Fibroblast of gingiva (primary cell): ENCODE measurements around the gene AJM1.
"Not testable (repeated sequence)": the region's sequence is repeated elsewhere in the genome, so short reads cannot be mapped to it uniquely, and the experiment has no call there.

Source experiments
- DNase-seq: peaks from one replicate; pipeline ENCODE4 v3.0.0-alpha.2; 2011; ENCODE audit warnings: low read depth

AJM1 gene

DNA sequence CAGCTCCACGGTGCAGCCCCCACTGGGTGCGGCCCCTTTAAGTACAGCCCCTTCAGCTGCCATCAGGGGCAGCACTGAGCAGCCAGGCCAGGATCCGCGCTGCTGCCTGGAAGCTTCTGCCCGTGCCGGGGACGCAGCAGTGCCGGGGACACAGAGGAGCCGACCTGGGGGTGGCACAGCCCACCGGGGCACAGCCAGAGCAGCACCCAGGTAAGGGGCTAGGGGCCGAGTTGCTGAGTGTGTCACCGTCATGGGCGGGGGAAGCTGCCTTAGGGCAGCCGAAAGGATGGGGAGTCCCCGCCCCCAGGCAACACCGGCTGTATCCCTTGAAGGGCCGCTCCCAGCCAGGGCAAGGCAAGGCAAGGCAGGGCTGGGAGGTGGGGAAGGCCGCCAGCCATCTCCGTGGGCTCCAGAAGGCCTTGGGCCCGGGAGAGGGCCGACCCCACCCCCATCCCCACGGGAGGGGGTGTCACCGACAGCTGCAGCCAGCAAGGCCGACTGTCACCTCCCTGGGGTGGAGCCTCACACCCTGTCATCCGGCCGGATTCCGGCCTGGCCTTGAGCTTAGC lies at the start of gene AJM1:
TSS of gene AJM1 (plus strand) at position 99 of the 569 bp plus-strand sequence. CDS start 1,937 bp downstream, outside the sequence.
- DNase-seq, result peak; percentile 60

DNA sequence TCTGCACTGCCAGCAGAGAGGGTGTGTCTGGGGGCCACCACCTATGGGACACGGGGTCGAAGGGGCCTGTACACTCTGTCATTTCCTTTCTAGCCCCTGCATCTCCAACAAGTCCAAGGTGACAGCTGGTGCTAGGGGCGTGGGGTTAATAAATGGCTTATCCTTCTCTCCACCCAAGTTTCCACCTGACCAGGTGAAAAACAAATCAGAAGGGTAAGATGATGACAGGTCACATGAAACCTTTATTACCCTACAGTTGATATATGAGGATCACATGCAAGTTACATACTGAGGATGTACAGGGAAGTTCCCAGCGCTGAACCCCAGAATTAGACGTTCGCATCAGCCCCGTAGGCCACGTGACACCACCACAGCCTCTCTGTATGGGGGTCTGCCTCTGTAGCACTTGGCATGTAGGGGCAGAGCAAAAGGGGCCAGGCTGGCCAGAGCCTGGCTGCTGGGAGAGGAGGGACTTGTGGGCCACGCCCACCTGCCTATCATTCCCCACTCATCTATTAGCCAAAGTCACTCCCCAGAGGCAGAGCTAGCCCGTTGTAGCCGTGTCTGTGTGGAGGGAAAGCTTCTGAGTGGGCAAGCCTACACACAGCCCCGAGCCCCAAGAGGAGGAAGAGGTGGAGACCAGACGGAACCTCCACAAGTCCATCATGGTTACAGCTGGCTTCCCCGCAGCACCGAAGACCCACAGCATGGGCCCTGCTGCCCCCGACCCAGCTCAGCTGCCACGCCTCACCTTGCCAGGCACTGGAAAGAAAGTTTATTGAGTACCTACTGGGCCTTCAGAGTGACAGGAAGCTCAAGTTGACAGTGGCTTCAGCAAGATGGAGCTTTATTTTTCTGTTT lies 49.0 kb upstream of the AJM1 start:
- no peak for DNase-seq

DNA sequence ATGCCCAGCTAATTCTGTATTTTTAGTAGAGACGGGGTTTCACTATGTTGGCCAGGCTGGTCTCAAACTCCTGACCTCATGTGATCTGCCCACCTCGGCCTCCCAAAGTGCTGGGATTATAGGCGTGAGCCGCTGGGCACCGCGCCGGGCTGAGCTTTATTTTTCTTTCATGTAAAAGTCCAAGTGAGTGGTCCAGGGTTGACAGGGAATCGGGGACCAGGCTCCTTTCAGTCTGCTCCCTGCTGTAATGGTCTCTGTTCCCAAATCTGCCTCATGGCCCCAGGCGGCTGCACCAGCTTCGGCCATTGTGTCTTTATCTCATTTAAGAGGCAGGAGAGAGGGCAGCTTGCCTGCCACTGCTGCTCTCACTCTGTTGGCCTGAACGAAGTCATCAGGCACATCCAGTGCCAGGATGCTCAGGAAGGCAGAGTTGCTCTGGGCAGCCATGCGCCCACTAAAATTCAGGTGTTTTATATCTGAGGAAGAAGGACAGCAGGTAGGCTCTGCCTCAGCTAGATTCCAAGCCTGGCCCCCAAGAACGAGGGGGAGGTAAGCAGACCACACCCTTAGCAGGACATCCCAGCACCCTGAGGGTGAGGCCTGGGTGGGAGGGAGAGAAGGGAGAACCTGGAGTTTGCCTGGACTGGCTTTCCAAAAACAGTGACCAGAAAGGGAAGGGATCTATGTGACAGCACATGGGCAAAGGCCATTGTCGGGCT lies 47.8 kb upstream of the AJM1 start:
- DNase-seq, result no peak

DNA sequence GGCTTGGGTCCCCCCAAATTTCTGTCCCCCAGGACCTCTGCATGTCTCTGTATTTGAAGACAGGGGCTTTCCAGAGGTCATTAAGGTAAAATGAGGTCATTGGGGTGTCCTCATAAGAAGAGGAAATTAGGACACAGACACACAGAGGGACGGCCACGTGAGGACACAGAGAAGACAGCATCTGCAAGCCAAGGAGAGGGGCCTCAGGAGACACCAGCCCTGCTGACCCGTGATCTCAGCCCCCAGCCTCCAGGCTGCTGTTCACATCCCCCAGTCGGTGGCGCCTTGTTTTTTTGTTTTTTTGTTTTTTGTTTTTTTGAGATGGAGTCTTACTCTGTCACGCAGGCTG lies 47.3 kb upstream of the AJM1 start:
- no peak for DNase-seq

DNA sequence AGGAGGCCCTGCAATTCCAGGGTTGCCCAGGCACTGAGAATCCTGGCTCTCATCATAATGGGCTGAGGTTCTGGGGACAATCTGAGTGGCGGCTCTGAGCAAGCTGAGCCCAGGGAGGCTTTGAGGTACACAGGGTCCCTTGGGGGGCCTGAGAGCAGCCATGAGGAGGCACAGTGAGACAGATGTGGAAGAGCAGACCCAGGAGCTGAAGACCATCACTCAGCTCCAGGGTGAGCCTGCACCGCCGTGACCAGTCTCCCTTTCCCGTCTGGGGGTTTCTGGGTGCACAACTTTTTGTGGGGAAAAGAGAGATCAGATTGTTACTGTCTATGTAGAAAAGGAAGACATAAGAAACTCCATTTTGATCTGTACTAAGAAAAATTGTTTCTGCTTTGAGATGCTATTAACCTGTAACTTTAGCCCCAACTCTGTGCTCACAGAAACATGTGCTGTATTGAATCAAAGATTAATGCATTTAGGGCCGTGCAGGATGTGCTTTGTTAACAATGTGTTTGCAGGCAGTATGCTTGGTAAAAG lies 46.0 kb upstream of the AJM1 start, which contains the start of gene CCDC183:
TSS of gene CCDC183 (plus strand) at position 101 of the 537 bp plus-strand sequence. CDS start at position 161, 60 bp downstream.
- DNase-seq, result no peak

DNA sequence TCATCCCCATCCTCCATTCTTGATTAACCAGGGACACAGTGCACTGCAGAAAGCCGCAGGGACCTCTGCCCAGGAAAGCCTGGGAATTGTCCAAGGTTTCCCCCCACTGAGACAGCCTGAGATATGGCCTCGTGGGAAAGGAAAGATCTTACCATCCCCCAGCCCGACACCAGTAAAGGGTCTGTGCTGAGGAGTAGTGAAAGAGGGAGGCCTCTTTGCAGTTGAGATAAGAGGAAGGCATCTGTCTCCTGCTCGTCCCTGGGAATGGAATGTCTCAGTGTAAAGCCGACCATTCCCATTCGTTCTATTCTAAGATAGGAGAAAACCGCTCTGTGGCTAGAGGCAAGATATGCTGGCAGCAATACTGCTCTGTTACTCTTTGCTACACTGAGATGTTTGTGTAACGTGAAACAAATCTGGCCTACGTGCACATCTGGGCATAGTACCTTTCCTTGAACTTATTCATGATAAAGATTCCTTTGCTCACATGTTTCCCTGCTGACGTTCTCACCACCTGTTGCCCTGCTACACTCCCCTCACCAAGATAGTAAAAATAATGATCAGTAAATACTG lies 45.4 kb upstream of the AJM1 start:
- not testable (repeated sequence) for DNase-seq

DNA sequence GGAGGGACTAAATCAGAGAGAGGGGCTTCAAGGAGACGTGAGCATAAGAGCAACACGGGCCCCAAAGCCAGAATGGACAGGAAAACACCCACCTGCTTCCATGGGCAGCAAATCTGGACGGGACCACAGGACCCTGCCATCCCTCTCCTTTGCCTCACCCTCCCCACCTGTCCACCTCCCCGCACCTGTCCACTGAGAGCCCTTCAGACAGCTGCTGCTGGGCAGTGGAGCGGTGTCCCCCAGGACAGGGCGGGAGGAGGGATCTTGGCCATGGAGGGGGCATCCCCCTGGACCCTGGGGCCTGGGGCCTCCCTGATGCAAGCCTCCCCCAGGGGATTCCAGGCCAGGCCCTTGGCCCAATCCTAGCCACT lies 43.6 kb upstream of the AJM1 start:
- DNase-seq, result no peak

DNA sequence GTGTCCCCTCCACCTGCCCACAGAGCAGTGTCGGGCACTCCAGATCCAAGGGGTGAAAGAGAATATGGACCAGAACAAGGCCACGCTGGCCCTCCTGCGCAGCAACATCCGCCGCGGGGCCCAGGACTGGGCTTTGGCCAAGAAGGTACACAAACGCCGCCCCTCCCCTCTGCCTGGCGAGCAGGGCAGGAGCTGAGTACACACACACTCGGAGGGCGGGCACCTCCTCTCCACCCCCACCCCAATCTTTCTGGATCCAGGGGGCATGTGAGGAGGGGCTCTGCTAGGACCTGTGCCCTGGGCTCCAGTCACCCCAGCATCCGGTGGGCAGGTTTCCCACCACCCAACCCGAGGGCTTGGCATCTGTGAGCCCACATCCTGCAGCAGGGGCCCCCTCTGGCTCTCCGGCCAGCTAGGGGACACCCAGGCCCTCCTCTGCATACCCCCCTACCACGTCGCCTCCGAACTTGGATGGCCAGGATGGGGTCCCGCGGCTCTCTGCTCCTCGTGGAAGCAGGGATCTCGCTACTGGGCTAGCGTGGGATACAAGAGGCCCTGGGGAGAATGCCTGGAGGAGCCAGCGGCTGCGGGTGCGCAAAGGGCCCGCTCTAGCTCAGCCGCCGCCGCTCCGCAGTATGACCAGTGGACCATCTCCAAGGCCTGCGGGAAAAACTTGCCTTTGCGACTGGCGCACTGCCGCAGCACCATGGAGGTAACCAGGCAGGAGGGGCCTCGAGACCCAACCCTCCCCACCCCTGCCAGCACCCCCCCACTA lies 43.0 kb upstream of the AJM1 start:
- no peak for DNase-seq

DNA sequence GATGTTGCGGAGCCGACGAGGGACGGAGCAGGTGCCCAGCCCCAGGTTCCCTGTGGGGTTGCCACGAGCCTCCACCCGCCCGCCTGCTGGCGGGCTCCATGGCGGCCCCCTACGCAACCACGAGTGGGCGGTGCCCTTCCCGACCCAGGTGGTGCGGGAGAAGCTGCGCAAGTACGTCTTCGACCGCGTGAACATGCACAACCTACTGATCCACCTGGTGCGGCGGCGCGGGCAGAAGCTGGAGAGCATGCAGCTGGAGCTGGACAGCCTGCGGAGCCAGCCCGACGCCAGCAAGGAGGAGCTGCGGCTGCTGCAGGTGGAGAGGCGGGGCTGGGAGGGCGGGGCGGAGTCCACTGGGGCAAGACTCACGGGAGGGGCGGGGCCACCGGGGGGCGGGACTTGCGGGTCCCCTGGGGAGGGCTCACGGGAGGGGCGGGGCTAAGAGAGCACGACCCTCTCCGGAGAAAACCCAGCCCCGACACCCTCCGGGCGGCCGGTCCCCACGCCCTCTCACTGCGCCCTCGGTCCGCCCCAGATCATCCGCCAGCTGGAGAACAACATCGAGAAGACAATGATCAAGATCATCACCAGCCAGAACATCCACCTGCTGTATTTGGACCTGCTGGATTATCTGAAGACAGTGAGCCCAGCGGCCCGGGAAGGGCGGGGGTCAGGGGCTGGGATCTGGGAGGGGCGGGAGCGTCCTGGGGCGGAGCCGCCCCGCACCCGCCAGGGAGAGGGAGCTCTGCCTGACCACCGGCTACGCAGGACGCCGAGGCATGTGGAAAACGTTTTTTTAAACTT lies 42.2 kb upstream of the AJM1 start:
- no peak for DNase-seq

DNA sequence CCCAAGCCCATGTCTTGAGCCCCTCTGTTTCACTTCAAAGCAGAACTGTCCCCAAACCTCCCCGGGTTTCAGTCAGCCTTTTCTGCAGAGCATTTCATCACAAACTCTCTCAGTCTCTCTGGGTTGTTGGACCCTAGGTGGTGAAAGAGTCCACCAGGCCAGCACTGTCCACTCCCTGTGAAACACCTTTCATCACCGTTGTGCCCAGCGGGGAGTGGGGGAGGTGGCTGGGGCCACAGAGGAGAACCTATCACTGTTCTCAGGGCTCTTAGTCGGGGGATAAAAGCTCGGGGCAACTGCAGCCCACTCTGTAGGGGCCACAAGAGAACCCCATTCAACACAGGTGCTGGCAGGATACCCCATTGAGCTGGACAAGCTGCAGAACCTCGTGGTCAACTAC lies 40.0 kb upstream of the AJM1 start:
- no peak for DNase-seq

DNA sequence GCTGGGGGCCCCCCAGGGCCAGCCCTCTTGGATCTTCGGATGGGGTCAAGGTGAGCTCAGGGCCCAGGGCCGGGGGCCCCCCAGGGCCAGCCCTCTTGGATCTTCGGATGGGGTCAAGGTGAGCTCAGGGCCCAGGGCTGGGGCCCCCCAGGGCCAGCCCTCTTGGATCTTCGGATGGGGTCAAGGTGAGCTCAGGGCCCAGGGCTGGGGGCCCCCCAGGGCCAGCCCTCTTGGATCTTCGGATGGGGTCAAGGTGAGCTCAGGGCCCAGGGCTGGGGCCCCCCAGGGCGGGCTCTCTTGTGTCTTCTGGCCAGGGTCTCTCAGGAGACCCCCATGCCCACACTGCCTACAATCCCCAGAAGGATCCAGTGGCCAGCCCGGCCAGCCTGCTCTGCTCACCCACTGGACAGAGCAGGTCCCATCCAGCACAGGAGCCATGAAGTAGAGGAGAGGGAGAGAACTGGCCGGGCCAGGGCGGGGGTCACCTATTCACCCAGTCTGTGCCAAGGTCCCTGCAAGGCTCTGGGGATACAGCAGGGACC lies 39.2 kb upstream of the AJM1 start:
- not testable (repeated sequence) for DNase-seq

DNA sequence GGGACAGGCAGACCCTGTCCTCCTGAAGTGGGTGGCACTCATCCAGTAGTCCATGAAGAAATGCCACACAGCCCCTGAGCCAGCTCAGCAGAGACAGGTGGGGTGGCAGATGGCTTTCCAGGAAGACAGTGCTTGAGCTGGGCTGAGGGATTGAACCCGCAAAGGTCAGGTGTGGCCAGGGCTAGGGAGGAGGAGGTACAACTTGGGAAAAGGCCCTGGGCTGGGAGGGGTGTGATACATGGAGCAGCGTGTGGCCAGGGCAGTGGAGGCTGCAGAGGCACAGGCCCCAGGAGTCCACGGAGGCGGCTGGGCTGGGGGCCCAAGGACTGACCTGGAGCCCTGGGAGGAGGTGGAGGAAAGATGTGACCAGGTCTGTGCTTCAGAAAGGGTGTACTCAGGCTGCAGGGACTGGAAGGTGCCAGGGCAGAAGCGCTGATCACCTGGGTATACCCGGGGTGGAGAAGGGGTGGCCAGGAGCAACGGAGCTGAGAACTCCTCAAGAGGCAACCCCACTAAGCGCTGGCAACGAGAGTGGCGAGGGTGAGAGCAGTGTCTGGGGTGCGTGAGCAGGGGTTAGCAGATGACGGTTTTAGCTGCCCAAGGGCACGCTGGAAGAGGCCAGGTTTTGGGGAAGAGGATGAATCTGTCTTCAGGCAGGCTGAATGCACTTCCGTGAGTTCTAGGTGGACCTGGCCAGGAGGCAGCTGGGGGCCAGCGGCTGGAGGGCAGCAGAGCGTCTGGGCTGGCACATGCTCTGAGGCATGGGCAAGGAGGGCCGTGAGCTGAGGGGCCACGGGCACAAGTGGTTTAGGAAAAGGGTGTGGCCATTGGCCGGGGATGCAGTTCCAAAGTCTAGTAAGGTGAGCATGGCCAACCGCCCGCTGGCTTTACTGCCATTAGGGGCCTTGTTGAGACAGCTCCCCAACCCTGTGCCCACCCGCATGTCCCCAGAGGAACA lies 38.4 kb upstream of the AJM1 start:
- no peak for DNase-seq

DNA sequence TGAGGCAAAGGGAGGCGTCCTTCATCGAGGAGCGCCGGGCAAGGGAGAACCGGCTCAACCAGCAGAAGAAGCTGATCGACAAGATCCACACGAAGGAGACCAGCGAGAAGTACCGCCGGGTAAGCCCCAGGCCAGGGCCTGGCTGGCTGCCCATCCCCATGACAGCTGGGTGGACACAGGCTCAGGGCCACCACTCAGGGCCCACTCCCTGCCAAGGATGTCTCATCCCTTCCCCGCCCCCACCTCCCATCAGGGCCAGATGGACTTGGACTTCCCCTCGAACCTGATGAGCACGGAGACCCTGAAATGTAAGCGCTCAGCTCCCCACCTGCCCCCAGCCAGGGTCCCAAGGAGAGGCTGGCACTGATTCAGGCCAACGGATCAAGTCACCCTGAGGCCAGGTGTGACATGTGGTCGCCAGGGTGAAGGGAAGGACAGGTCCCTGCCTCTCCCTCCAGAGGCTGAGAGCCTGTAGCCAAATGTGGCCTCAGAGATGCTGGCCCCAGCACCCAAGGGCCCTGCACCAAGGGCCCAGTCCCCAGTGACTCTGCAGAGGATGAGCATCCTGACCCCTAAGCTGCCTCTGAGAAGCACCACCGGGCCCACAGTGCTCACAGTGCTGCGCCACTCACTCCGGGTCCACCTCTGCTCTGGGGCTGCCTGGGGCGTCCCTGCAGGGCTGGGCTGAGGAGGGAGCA lies 37.6 kb upstream of the AJM1 start:
- DNase-seq, result no peak

DNA sequence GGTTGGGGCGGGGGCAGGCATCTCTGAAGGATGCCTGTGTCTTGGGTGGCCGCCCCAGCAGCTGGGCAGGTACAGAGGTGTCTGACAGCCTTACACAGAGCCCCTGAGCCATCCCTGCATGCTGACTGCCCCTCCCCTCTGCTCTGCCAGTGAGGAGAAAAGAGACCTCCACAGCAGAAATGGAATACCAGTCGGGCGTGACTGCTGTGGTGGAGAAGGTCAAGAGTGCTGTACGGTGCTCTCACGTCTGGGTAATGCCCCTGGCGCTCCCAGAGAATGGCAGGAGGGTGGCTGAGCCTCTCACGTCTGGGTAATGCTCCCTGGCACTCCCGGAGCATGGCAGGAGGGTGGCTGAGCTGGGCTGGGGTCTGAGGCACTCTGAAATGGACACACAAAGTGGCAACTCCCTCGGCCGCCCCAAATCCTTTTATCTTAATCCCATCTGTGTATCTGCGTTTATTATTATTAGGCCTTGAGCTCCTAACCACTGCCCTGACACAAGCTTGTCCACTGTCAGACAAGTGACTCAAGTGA lies 37.0 kb upstream of the AJM1 start:
- DNase-seq, result no peak

DNA sequence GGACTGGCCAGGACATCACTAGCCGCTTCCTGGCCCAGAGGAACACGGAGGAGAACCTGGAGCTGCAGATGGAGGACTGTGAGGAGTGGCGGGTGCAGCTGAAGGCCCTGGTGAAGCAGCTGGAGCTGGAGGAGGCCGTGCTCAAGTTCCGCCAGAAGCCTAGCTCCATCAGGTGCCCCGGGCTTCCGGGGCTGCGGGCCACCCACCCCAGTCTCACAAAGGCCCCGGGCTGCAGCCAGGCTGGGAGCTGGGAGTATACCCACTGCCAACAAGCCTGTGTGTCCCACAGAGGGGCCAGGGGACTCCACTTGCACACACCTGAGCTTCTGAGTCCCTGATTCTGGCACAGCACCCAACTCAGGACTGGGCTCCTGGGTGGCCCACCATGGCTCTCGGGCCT lies 36.2 kb upstream of the AJM1 start:
- DNase-seq, result no peak

DNA sequence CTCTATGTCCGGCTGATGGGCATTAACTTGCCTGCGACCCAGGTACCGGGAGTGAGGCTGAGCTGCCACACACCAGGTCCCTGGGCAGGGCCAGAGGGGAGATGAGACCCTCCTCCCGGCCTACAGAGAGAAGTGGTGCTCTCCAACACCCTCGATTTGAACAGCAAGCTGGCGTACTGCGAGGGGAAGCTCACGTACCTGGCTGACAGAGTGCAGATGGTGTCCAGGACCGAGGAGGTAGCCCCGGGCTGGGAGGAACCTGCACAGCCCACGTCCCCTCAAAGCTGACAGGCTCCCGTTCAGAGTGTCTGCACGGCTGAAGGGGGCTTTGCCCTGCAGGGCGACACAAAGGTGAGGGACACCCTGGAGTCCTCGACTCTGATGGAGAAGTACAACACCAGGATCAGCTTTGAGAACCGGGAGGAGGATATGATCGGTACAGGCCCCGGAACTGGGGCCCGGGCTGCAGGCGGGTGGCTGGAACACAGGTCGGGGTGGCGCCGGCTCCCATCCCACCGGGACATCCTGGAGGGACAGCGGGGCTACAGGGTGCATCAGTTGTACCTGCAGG lies 35.6 kb upstream of the AJM1 start:
- DNase-seq, result no peak

DNA sequence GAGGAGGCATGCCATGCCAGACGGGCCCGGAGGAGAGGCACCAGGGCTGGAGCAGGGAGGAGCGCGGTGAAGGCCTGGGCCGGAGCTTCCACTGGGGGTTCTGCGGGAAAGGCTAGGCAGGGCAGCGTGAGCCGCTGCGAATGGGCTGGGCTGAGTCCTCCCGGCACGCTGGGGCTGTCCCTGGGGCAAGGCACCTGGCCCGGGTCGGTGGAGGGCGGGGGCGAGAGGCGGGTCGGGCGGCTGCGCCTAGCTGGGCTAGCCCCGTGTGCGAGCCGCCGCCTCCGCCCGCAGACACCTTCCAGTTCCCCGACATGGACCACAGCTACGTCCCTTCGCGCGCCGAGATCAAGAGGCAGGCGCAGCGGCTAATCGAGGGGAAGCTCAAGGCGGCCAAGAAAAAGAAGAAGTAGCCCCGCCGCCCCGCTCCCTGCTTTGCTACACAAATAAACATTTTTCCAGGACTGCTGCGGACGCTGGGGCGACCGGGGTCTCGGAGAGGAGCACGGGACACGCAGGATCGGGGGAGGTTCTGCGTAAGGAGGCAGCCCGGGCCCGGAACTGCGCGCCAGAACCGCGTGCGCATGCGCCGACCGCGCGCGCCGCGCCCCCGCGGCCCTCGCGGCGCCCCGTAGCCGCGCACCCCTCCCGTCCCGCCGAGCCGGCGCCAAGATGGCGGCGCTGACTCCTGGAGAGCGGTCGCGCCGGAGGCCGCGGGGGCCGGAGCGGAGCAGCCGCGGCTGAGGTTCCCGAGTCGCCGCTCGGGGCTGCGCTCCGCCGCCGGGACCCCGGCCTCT lies 34.8 kb upstream of the AJM1 start, which contains the start of gene RABL6:
TSS of gene RABL6 (plus strand) at position 668 of the 794 bp plus-strand sequence. CDS start 249 bp downstream, outside the sequence.
- DNase-seq, result peak; percentile 57
